Natural killer cell (primary cell): ENCODE measurements around the gene FTCD. TPM values are rescaled to one million over a fixed set of nuclear protein-coding genes. Genes with fewer than 3 reads are reported as not detected.
"Not testable (repeated sequence)": the region's sequence is repeated elsewhere in the genome, so short reads cannot be mapped to it uniquely, and the experiment has no call there.

Source experiments
- ATAC-seq, 3 donors: fragments of 150-1000 bp in 2 of 3; fragments of 200-7000 bp in 1 of 3; cut with Tn5 transposase; 1 replicate in 1 of 3; 2 replicates in 2 of 3; pipeline ENCODE4 v1.10.0; 2021; ENCODE audit warnings: mild to moderate bottlenecking in 2 of 3, moderate library complexity in 2 of 3
- DNase-seq, 2 donors: peaks; one replicate each; pipeline versions ENCODE4 v3.0.0 to v3.0.0-alpha.2; 2013 to 2021; ENCODE audit warnings: mixed read lengths in 1 of 2
- H3K27ac ChIP-seq: one replicate; pipeline ENCODE4 v1.5.1; 2013; ENCODE audit warnings: mild to moderate bottlenecking, low read length
- H3K27me3 ChIP-seq: one replicate; pipeline ENCODE4 v1.6.1; 2013; ENCODE audit warnings: low read length; ENCODE audit not compliant: control insufficient read depth, insufficient read depth
- H3K36me3 ChIP-seq: one replicate; pipeline ENCODE4 v1.6.1; 2013; ENCODE audit warnings: low read length; ENCODE audit not compliant: control insufficient read depth, insufficient read depth
- H3K4me1 ChIP-seq: one replicate; pipeline ENCODE4 v1.6.1; 2013; ENCODE audit warnings: low read length; ENCODE audit not compliant: control insufficient read depth, insufficient read depth
- H3K4me3 ChIP-seq: one replicate; pipeline ENCODE4 v1.5.1; 2013; ENCODE audit warnings: low read length
- H3K9me3 ChIP-seq: one replicate; pipeline ENCODE4 v1.6.1; 2013; ENCODE audit warnings: low read length; ENCODE audit not compliant: control insufficient read depth, insufficient read depth
- H3K27ac Mint-ChIP-seq, 2 donors: one replicate each; pipeline ENCODE4 v1.8.0; 2022; ENCODE audit warnings: mild to moderate bottlenecking in 2 of 2, mixed read lengths in 2 of 2, moderate library complexity in 1 of 2
- H3K27me3 Mint-ChIP-seq, 2 donors: one replicate each; pipeline ENCODE4 v1.8.0; 2022; ENCODE audit warnings: low read depth in 2 of 2, mixed read lengths in 2 of 2
- H3K36me3 Mint-ChIP-seq: one replicate; pipeline ENCODE4 v1.8.0; 2022; ENCODE audit warnings: mixed read lengths
- H3K4me1 Mint-ChIP-seq, 2 donors: one replicate each; pipeline ENCODE4 v1.8.0; 2022; ENCODE audit warnings: mixed read lengths in 2 of 2
- H3K4me3 Mint-ChIP-seq: one replicate; pipeline ENCODE4 v1.8.0; 2022; ENCODE audit warnings: mild to moderate bottlenecking, moderate library complexity, mixed read lengths
- H3K9me3 Mint-ChIP-seq, 2 donors: one replicate each; pipeline ENCODE4 v1.8.0; 2022; ENCODE audit warnings: mixed read lengths in 2 of 2
- WGBS: methylation state at CpG from one replicate; pipeline ENCODE4 v1.1.7; 2013; ENCODE audit warnings: missing lambda C conversion rate; ENCODE audit not compliant: insufficient coverage; 5-methylcytosine and 5-hydroxymethylcytosine counted together
- intact Hi-C: fragments of 100-400 bp; cut with micrococcal nuclease; formaldehyde crosslinking; loops from one replicate; pipeline ENCODE4 v1.14.2; 2022
- total RNA-seq, 4 donors: library from RNA; stranded (reverse); fragments of 120-200 nt in 1 of 4; gene quantifications; one replicate each; pipeline versions ENCODE4 v1.2.3 to v1.2.4, GENCODE V29; 2013 to 2022
- TF ChIP-seq, protein P1 (sequence below): fragments of 200-600 bp; IDR thresholded peaks from one replicate; pipeline ENCODE4 v1.8.0; 2022; ENCODE audit warnings: antibody characterized with exemption

FTCD gene
- total RNA-seq, 3 donors from 2014 or later (not counting 1 experiment from before 2014, with no cell fraction given) = 0.34 TPM; not detected in 2

DNA sequence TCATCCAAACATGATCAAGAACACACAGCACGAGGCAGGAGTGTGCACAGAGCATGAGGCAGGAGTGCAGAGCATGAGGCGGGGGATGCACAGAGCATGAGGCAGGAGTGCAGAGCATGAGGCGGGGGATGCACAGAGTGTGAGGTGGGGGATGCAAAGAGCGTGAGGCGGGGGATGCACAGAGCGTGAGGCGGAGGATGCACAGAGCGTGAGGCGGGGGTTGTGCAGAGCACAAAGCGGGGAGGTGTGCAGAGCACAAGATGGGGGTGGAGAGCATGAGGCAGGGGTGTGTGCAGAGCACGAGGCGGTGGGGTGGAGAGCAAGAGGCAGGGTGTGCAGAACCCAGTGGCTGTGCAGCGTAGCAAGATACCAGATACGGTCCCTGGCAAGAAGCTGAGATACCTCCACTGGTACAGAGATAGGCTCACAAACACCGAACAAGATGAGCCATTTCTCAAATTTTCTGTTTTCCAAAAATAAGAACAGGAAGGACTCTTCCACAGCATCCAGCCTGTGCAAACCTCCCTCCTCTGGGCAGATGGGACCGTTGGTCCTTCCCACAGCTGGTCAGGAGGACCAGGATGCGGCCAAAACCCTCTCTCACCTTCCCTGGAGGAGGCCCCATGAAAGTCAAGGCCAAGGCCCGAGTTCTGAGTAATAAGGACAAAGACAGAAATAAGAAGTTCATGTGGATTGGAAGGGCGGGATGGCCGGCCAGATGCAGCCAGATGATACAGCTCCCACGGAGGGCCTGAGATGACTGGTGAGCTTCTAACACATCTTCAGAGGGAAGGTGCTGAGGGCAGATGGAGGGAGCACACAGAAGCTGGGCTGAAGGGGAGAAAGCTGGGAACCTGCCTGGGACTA lies 16.9 kb upstream of the FTCD start:
- no peaks in the 10 kb centered on the region for H3K27me3 ChIP-seq
- DNase-seq (no peak), ATAC-seq (no peak)
- intact Hi-C loops = no loop called here
- Mint-ChIP-seq H3K27me3 (peaks cover 17 to 22% of the 10 kb centered on the region in 2 donors), H3K36me3 (peaks cover 17% of the 10 kb centered on the region), H3K4me1 (peaks cover 5% of the 10 kb centered on the region in 2 donors), H3K27ac (no peak overlapping the region), H3K4me3 (no peak overlapping the region), H3K9me3 (peaks cover 4 to 5% of the 10 kb centered on the region in 2 donors)
- TF ChIP-seq, protein P1, sequence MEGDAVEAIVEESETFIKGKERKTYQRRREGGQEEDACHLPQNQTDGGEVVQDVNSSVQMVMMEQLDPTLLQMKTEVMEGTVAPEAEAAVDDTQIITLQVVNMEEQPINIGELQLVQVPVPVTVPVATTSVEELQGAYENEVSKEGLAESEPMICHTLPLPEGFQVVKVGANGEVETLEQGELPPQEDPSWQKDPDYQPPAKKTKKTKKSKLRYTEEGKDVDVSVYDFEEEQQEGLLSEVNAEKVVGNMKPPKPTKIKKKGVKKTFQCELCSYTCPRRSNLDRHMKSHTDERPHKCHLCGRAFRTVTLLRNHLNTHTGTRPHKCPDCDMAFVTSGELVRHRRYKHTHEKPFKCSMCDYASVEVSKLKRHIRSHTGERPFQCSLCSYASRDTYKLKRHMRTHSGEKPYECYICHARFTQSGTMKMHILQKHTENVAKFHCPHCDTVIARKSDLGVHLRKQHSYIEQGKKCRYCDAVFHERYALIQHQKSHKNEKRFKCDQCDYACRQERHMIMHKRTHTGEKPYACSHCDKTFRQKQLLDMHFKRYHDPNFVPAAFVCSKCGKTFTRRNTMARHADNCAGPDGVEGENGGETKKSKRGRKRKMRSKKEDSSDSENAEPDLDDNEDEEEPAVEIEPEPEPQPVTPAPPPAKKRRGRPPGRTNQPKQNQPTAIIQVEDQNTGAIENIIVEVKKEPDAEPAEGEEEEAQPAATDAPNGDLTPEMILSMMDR = no peak
- H3K4me3 ChIP-seq = no peak overlapping the region
- peaks cover 5% of the 10 kb centered on the region for H3K9me3 ChIP-seq
- H3K4me1 ChIP-seq = peaks cover 3% of the 10 kb centered on the region
- no peaks in the 10 kb centered on the region for H3K36me3 ChIP-seq
- 87% methylated on average over 20 of the region's 21 CpGs for WGBS
- H3K27ac ChIP-seq = no peak overlapping the region

DNA sequence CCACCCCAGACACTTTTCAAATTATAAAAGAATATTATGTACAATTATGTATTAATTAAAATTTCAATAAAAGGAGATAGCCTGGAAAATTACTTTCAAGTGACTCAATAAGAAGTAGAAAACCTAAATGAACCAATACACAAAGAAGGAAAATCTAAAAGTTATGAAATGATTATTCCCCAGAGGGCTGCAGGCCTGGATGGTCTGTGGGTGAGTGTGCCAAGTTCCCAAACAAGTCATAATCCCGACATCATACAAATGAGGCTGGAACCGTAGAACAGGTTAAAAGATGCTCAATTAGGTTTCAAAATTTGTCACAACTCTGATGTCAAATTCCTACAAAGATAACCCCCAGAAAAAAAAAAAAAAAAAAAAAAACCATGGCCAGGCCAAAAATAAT lies 16.2 kb upstream of the FTCD start:
- H3K9me3 Mint-ChIP-seq = peaks cover 4 to 5% of the 10 kb centered on the region in 2 donors
- peaks cover 17% of the 10 kb centered on the region for H3K36me3 Mint-ChIP-seq
- no peak for DNase-seq
- TF ChIP-seq, protein P1 = no peak
- peaks cover 5% of the 10 kb centered on the region in 2 donors for H3K4me1 Mint-ChIP-seq
- intact Hi-C loops = no loop called here
- WGBS = 95% methylated on average over 2 of the region's 2 CpGs
- peaks cover 5% of the 10 kb centered on the region for H3K9me3 ChIP-seq
- no peaks in the 10 kb centered on the region for H3K36me3 ChIP-seq
- H3K4me3 ChIP-seq = no peak overlapping the region
- H3K4me3 Mint-ChIP-seq = no peak overlapping the region
- H3K27ac Mint-ChIP-seq = no peak overlapping the region
- H3K27me3 Mint-ChIP-seq = peaks cover 17 to 22% of the 10 kb centered on the region in 2 donors
- H3K4me1 ChIP-seq = peaks cover 3% of the 10 kb centered on the region
- H3K27ac ChIP-seq = no peak overlapping the region
- ATAC-seq = no peak
- H3K27me3 ChIP-seq = no peaks in the 10 kb centered on the region

DNA sequence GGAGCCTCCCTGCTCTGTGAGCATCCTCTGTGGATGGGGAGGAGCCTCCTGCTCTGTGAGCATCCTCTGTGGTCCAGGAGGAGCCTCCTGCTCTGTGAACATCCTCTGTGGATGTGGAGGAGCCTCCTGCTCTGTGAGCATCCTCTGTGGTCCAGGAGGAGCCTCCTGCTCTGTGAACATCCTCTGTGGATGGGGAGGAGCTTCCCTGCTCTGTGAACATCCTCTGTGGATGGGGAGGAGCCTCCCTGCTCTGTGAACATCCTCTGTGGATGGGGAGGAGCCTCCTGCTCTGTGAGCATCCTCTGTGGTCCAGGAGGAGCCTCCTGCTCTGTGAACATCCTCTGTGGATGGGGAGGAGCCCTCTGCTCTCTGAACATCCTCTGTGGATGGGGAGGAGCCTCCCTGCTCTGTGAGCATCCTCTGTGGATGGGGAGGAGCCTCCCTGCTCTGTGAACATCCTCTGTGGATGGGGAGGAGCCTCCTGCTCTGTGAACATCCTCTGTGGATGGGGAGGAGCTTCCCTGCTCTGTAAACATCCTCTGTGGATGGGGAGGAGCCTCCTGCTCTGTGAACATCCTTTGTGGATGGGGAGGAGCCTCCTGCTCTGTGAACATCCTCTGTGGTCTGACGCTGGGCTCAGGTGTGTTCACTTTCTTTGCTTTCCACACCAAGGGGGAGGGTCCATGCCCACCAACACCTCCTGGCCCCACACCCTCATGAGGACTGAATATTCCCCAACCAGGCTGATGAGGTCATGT lies 15.2 kb upstream of the FTCD start:
- H3K4me3 Mint-ChIP-seq, H3K27ac Mint-ChIP-seq, intact Hi-C loops, H3K36me3 ChIP-seq, H3K9me3 Mint-ChIP-seq, ATAC-seq, H3K4me1 Mint-ChIP-seq, H3K4me1 ChIP-seq, H3K4me3 ChIP-seq, H3K27ac ChIP-seq, H3K9me3 ChIP-seq, H3K27me3 ChIP-seq: not testable (repeated sequence)
- DNase-seq = peak in 1 of 2 donors; percentile 63
- Mint-ChIP-seq H3K36me3 (peaks cover 16% of the 10 kb centered on the region), H3K27me3 (peaks cover 17% of the 10 kb centered on the region in 2 donors)
- WGBS = 44% methylated on average over 1 of the region's 1 CpG
